Transverse colon (tissue), 4 donors: Measurements from ENCODE around the gene THY1. TPM values are rescaled to one million over a fixed set of nuclear protein-coding genes. Genes with fewer than 3 reads are reported as not detected.

Source experiments
- DNase-seq: peaks from one replicate; pipeline ENCODE4 v3.0.0-alpha.2; 2019
- H3K27ac ChIP-seq, 4 donors: fragments of 200-600 bp; sonication (generic); 2 replicates each; pipeline ENCODE4 v1.5.1; 2016 to 2018; ENCODE audit warnings: inconsistent platforms in 4 of 4
- H3K27me3 ChIP-seq: fragments of 200-600 bp; sonication (generic); 2 replicates; pipeline ENCODE4 v1.5.1; 2017; ENCODE audit warnings: inconsistent platforms
- H3K36me3 ChIP-seq, 4 donors: fragments of 200-600 bp; sonication (generic); 2 replicates each; pipeline ENCODE4 v1.5.1; 2017 to 2019; ENCODE audit warnings: inconsistent platforms in 4 of 4
- H3K4me1 ChIP-seq, 4 donors: fragments of 200-600 bp; sonication (generic); 2 replicates each; pipeline ENCODE4 v1.5.1; 2017 to 2020; ENCODE audit warnings: inconsistent platforms in 4 of 4
- H3K4me3 ChIP-seq, 4 donors: fragments of 200-600 bp; sonication (generic); 1 replicate in 1 of 4; 2 replicates in 3 of 4; pipeline versions ENCODE4 v1.5.1 to v1.6.1; 2017 to 2019; ENCODE audit warnings: inconsistent platforms in 4 of 4
- H3K9me3 ChIP-seq, 2 donors: fragments of 200-600 bp; sonication (generic); 2 replicates each; pipeline ENCODE4 v1.5.1; 2017 to 2019; ENCODE audit warnings: inconsistent platforms in 2 of 2
- CTCF ChIP-seq, 5 experiments: fragments of 200-600 bp in 3 of 5; fragments of 450-650 bp in 2 of 5; sonication (generic) in 3 of 5; IDR thresholded peaks; 1 replicate in 2 of 5; 2 replicates in 3 of 5; pipeline ENCODE4 v1.5.1; 2016 to 2017; ENCODE audit warnings: antibody characterized with exemption in 5 of 5, inconsistent platforms in 3 of 5, mild to moderate bottlenecking in 2 of 5, moderate library complexity in 1 of 5
- EP300 ChIP-seq: sonication (generic); formaldehyde crosslinking; IDR thresholded peaks from one replicate; pipeline ENCODE4 v1.6.1; 2017; ENCODE audit warnings: antibody characterized with exemption, low read depth
- POLR2A ChIP-seq: fragments of 450-650 bp; IDR thresholded peaks from one replicate; pipeline ENCODE4 v1.6.1; 2016; ENCODE audit warnings: antibody characterized with exemption, mild to moderate bottlenecking, moderate library complexity
- POLR2AphosphoS5 ChIP-seq, 3 donors: sonication (generic); formaldehyde crosslinking; IDR thresholded peaks; one replicate each; pipeline ENCODE4 v1.6.1; 2016; ENCODE audit warnings: antibody characterized with exemption in 3 of 3
- WGBS, 2 donors: methylation state at CpG; one replicate each; pipeline ENCODE4 v1.1.5; 2018; ENCODE audit warnings: low coverage in 1 of 2; 5-methylcytosine and 5-hydroxymethylcytosine counted together
- in situ Hi-C, 4 donors: fragments of 200-750 bp; cut with MboI; loops; one replicate each; pipeline versions ENCODE4 v1.15.0 to v1.15.1; 2017; ENCODE audit warnings: low sequenced_read_pairs in 3 of 4, low pct_ligation_motif_present in 1 of 4, low pct_unique_long_range_greater_than_20kb in 1 of 4
- intact Hi-C: fragments of 100-400 bp; cut with DNase I; formaldehyde crosslinking; loops from one replicate; pipeline ENCODE4 v1.15.1; 2023; ENCODE audit warnings: low total_unique reads
- total RNA-seq, 4 donors: library from RNA; depleted of rRNA; stranded (reverse); fragments of >200 nt; gene quantifications; one replicate each; pipeline ENCODE4 v1.1.0, GENCODE V29; 2016

Gene THY1
- total RNA-seq, 4 donors from 2014 or later: 5.6 to 17.6 (median 12.8) TPM

- TF ChIP-seq POLR2AphosphoS5 (IDR thresholded peaks at IDR 0.05) (no peak), POLR2A (no peak), EP300 (no peak), CTCF (IDR thresholded peaks at IDR 0.05) (no peak)
- 66% methylated on average over 5 of the region's 5 CpGs; no CpG with 5 or more reads in 1 of the 2 donors for WGBS, 2 donors
- intact Hi-C loops (no loop called here), in situ Hi-C loops (no loop called here)
- Histone ChIP-seq H3K27me3 (no peaks in the 10 kb centered on the region), H3K9me3 (no peaks in the 10 kb centered on the region), H3K4me3 (no peak overlapping the region), H3K36me3 (no peaks in the 10 kb centered on the region), H3K4me1 (peaks cover 0 to 11% (median 0%) of the 10 kb centered on the region in 4 donors), H3K27ac (no peak overlapping the region)
- DNase-seq: no peak
Measured at GRCh38 chr11:119447664-119448242, 24.8 kb upstream of the THY1 start.

GRCh38 chr11:119446871-119447663 is 24.1 kb upstream of the THY1 start:
- in situ Hi-C loops (no loop called here), intact Hi-C loops (no loop called here)
- no peaks in the 10 kb centered on the region for H3K9me3 ChIP-seq
- H3K4me1 ChIP-seq: peaks cover 0 to 11% (median 0%) of the 10 kb centered on the region in 4 donors
- H3K36me3 ChIP-seq: no peaks in the 10 kb centered on the region
- TF ChIP-seq POLR2AphosphoS5 (IDR thresholded peaks at IDR 0.05) (no peak), EP300 (no peak), POLR2A (no peak), CTCF (IDR thresholded peaks at IDR 0.05) (no peak)
- WGBS, 2 donors: 72 to 83% methylated on average over 1 to 10 of the region's 10 CpGs
- DNase-seq: no peak
- no peaks in the 10 kb centered on the region for H3K27me3 ChIP-seq
- peak overlapping the region in 1 of 4 donors; percentile 22 for H3K27ac ChIP-seq
- H3K4me3 ChIP-seq: no peak overlapping the region

GRCh38 chr11:119446434-119446833 is 23.5 kb upstream of the THY1 start:
- 70 to 85% methylated on average over 2 to 8 of the region's 8 CpGs for WGBS, 2 donors
- Histone ChIP-seq H3K27me3 (no peaks in the 10 kb centered on the region), H3K36me3 (no peaks in the 10 kb centered on the region), H3K27ac (peak overlapping the region; percentile 22 to 57 (median 46)), H3K4me1 (peaks cover 0 to 11% (median 0%) of the 10 kb centered on the region in 4 donors), H3K9me3 (no peaks in the 10 kb centered on the region), H3K4me3 (no peak overlapping the region)
- TF ChIP-seq POLR2A (no peak), EP300 (no peak), CTCF (IDR thresholded peaks at IDR 0.05) (no peak), POLR2AphosphoS5 (IDR thresholded peaks at IDR 0.05) (no peak)
- in situ Hi-C loops: no loop called here
- DNase-seq: no peak
- intact Hi-C loops: no loop called here

GRCh38 chr11:119445850-119446249 is 22.9 kb upstream of the THY1 start:
- peak in 2 of 3 donors; percentile 16 to 39 for TF ChIP-seq POLR2AphosphoS5 (IDR thresholded peaks at IDR 0.05)
- no peak for TF ChIP-seq CTCF (IDR thresholded peaks at IDR 0.05)
- H3K27ac ChIP-seq: peak overlapping the region; percentile 37 to 57 (median 48)
- DNase-seq: no peak
- in situ Hi-C loops: no loop called here
- 55 to 74% methylated on average over 4 of the region's 4 CpGs for WGBS, 2 donors
- H3K27me3 ChIP-seq: no peaks in the 10 kb centered on the region
- H3K4me3 ChIP-seq: no peak overlapping the region
- H3K36me3 ChIP-seq: no peaks in the 10 kb centered on the region
- peaks cover 0 to 11% (median 0%) of the 10 kb centered on the region in 4 donors for H3K4me1 ChIP-seq
- intact Hi-C loops: no loop called here
- H3K9me3 ChIP-seq: no peaks in the 10 kb centered on the region
